Subcutaneous abdominal adipose tissue (tissue), 5 donors: ENCODE results near the gene ASPN.

Experiments used
- H3K27ac ChIP-seq: one replicate; pipeline ENCODE4 v1.7.0; 2013; ENCODE audit warnings: low read depth, mild to moderate bottlenecking, inconsistent platforms, low read length, moderate library complexity
- H3K27me3 ChIP-seq, 5 donors: one replicate each; pipeline ENCODE4 v1.7.0; 2013; ENCODE audit warnings: low read length in 5 of 5, inconsistent platforms in 1 of 5; ENCODE audit not compliant: control insufficient read depth in 5 of 5, insufficient read depth in 4 of 5
- H3K36me3 ChIP-seq, 5 donors: one replicate each; pipeline ENCODE4 v1.7.0; 2013; ENCODE audit warnings: low read length in 5 of 5; ENCODE audit not compliant: control insufficient read depth in 5 of 5, insufficient read depth in 5 of 5
- H3K4me1 ChIP-seq, 5 donors: one replicate each; pipeline ENCODE4 v1.7.0; 2013; ENCODE audit warnings: low read length in 5 of 5, mild to moderate bottlenecking in 3 of 5, moderate library complexity in 1 of 5; ENCODE audit not compliant: control insufficient read depth in 5 of 5, insufficient read depth in 5 of 5
- H3K4me3 ChIP-seq, 5 donors: one replicate each; pipeline ENCODE4 v1.7.0; 2013; ENCODE audit warnings: low read length in 5 of 5, low read depth in 1 of 5
- H3K9ac ChIP-seq, 5 donors: one replicate each; pipeline ENCODE4 v1.7.0; 2013; ENCODE audit warnings: low read length in 5 of 5, mild to moderate bottlenecking in 4 of 5, moderate library complexity in 3 of 5
- H3K9me3 ChIP-seq, 5 donors: one replicate each; pipeline ENCODE4 v1.7.0; 2013; ENCODE audit warnings: low read length in 5 of 5; ENCODE audit not compliant: control insufficient read depth in 5 of 5
- donor health status: healthy.
- donor health status: healthy.
- donor health status: healthy.
- donor health status: healthy.
- donor health status: healthy.

Gene ASPN

GRCh38 chr9:92457576-92457975 lies 24.7 kb downstream of the ASPN start:
- H3K9me3 ChIP-seq: no peaks in the 10 kb centered on the region
- peaks cover 0 to 4% (median 0%) of the 10 kb centered on the region in 5 donors for H3K4me1 ChIP-seq
- no peak overlapping the region for H3K4me3 ChIP-seq
- H3K9ac ChIP-seq: no peak overlapping the region
- no peaks in the 10 kb centered on the region for H3K36me3 ChIP-seq
- no peak overlapping the region for H3K27ac ChIP-seq
- H3K27me3 ChIP-seq: no peaks in the 10 kb centered on the region

- Histone ChIP-seq H3K4me1 (peaks cover 0 to 4% (median 0%) of the 10 kb centered on the region in 5 donors), H3K27me3 (no peaks in the 10 kb centered on the region), H3K4me3 (no peak overlapping the region), H3K36me3 (no peaks in the 10 kb centered on the region), H3K27ac (no peak overlapping the region), H3K9ac (no peak overlapping the region), H3K9me3 (no peaks in the 10 kb centered on the region)
These were observed 27.1 kb downstream of the ASPN start for GRCh38 chr9:92455217-92455616.

- Histone ChIP-seq H3K4me1 (no peaks in the 10 kb centered on the region), H3K4me3 (no peak overlapping the region), H3K9me3 (no peaks in the 10 kb centered on the region), H3K9ac (no peak overlapping the region), H3K27ac (no peak overlapping the region), H3K27me3 (no peaks in the 10 kb centered on the region), H3K36me3 (no peaks in the 10 kb centered on the region)
These were observed 35.8 kb downstream of the ASPN start for GRCh38 chr9:92446536-92446935.

GRCh38 chr9:92444841-92445240 lies 37.5 kb downstream of the ASPN start:
- Histone ChIP-seq H3K9ac (no peak overlapping the region), H3K4me1 (no peaks in the 10 kb centered on the region), H3K27ac (no peak overlapping the region), H3K9me3 (no peaks in the 10 kb centered on the region), H3K36me3 (no peaks in the 10 kb centered on the region), H3K4me3 (no peak overlapping the region), H3K27me3 (no peaks in the 10 kb centered on the region)

GRCh38 chr9:92440751-92441046 lies 41.6 kb downstream of the ASPN start:
- Histone ChIP-seq H3K9me3 (no peaks in the 10 kb centered on the region), H3K9ac (no peak overlapping the region), H3K4me1 (peaks cover 0 to 5% (median 0%) of the 10 kb centered on the region in 5 donors), H3K4me3 (no peak overlapping the region), H3K27me3 (no peaks in the 10 kb centered on the region), H3K36me3 (no peaks in the 10 kb centered on the region), H3K27ac (no peak overlapping the region)

GRCh38 chr9:92439921-92440750 lies 42.2 kb downstream of the ASPN start:
- Histone ChIP-seq H3K4me3 (no peak overlapping the region), H3K9me3 (no peaks in the 10 kb centered on the region), H3K9ac (no peak overlapping the region), H3K27me3 (no peaks in the 10 kb centered on the region), H3K36me3 (no peaks in the 10 kb centered on the region), H3K27ac (no peak overlapping the region), H3K4me1 (peaks cover 0 to 5% (median 0%) of the 10 kb centered on the region in 5 donors)

- peaks cover 0 to 5% (median 0%) of the 10 kb centered on the region in 5 donors for H3K4me1 ChIP-seq
- no peak overlapping the region for H3K27ac ChIP-seq
- H3K9ac ChIP-seq: no peak overlapping the region
- H3K9me3 ChIP-seq: no peaks in the 10 kb centered on the region
- H3K27me3 ChIP-seq: no peaks in the 10 kb centered on the region
- H3K4me3 ChIP-seq: peak overlapping the region in 1 of 5 donors; percentile 6
- H3K36me3 ChIP-seq: no peaks in the 10 kb centered on the region
These were observed 43.3 kb downstream of the ASPN start for GRCh38 chr9:92438900-92439526.

GRCh38 chr9:92435263-92435662 lies 47.0 kb downstream of the ASPN start:
- H3K27ac ChIP-seq: no peak overlapping the region
- H3K9me3 ChIP-seq: no peaks in the 10 kb centered on the region
- no peak overlapping the region for H3K9ac ChIP-seq
- H3K27me3 ChIP-seq: no peaks in the 10 kb centered on the region
- H3K36me3 ChIP-seq: no peaks in the 10 kb centered on the region
- no peak overlapping the region for H3K4me3 ChIP-seq
- H3K4me1 ChIP-seq: peaks cover 0 to 11% (median 0%) of the 10 kb centered on the region in 5 donors

GRCh38 chr9:92432972-92433548 lies 49.2 kb downstream of the ASPN start:
- Histone ChIP-seq H3K9me3 (no peaks in the 10 kb centered on the region), H3K27ac (no peak overlapping the region)

GRCh38 chr9:92432350-92432749 lies 50.0 kb downstream of the ASPN start:
- H3K36me3 ChIP-seq: no peaks in the 10 kb centered on the region
- H3K4me1 ChIP-seq: peaks cover 0 to 6% (median 0%) of the 10 kb centered on the region in 5 donors
- peak overlapping the region in 3 of 5 donors; percentile 6 to 53 (median 48) for H3K4me3 ChIP-seq
- no peaks in the 10 kb centered on the region for H3K9me3 ChIP-seq
- H3K9ac ChIP-seq: no peak overlapping the region
- H3K27ac ChIP-seq: no peak overlapping the region
- no peaks in the 10 kb centered on the region for H3K27me3 ChIP-seq

More at GRCh38 chr9:92432972-92433548, 49.2 kb downstream of the ASPN start:
- Histone ChIP-seq H3K4me3 (no peak overlapping the region), H3K4me1 (peaks cover 0 to 6% (median 0%) of the 10 kb centered on the region in 5 donors), H3K9ac (no peak overlapping the region), H3K36me3 (no peaks in the 10 kb centered on the region), H3K27me3 (no peaks in the 10 kb centered on the region)
